ENCODE data around the gene AGAP1. TPM values are rescaled to one million over a fixed set of nuclear protein-coding genes. Genes with fewer than 3 reads are reported as not detected.

The AGAP1 gene
- total RNA-seq, 1 donor from 2014 or later = 39.0 TPM

DNA sequence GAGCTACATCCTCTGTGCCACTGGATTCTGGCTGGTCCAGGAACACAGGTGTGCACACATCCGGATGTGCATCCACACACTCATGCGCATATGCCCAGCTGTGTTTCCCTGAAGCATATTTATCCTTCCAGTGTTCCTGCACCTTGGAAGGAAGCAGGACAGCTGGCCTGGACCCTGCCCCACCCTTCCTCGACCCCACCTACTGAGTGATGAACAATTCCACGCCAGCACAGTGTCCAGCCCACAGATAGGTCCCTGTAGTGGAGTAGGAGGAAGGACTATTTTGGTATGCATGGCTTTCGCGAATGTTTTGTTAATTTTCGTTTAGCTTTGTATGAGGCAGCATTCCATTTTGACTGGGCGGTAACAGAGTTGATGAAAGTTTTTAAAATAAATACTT, 211.5 kb downstream of the AGAP1 start:
- peaks cover 2% of the 10 kb centered on the region for H3K36me3 Mint-ChIP-seq (ENCODE audit: low read depth)
- peaks cover 33% of the 10 kb centered on the region for H3K4me1 Mint-ChIP-seq (ENCODE audit: low read depth)
- no peaks in the 10 kb centered on the region for H3K27me3 Mint-ChIP-seq (ENCODE audit: low read depth)
- TF ChIP-seq, protein P1, sequence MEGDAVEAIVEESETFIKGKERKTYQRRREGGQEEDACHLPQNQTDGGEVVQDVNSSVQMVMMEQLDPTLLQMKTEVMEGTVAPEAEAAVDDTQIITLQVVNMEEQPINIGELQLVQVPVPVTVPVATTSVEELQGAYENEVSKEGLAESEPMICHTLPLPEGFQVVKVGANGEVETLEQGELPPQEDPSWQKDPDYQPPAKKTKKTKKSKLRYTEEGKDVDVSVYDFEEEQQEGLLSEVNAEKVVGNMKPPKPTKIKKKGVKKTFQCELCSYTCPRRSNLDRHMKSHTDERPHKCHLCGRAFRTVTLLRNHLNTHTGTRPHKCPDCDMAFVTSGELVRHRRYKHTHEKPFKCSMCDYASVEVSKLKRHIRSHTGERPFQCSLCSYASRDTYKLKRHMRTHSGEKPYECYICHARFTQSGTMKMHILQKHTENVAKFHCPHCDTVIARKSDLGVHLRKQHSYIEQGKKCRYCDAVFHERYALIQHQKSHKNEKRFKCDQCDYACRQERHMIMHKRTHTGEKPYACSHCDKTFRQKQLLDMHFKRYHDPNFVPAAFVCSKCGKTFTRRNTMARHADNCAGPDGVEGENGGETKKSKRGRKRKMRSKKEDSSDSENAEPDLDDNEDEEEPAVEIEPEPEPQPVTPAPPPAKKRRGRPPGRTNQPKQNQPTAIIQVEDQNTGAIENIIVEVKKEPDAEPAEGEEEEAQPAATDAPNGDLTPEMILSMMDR (IDR thresholded peaks at IDR 0.05) = no peak
- H3K9me3 Mint-ChIP-seq (ENCODE audit: low read depth) = no peaks in the 10 kb centered on the region
- DNase-seq (ENCODE audit: low spot score) = no peak
- no peak overlapping the region for H3K27ac Mint-ChIP-seq (ENCODE audit: unreplicated experiment)
- no peak overlapping the region for H3K4me3 Mint-ChIP-seq (ENCODE audit: unreplicated experiment)

DNA sequence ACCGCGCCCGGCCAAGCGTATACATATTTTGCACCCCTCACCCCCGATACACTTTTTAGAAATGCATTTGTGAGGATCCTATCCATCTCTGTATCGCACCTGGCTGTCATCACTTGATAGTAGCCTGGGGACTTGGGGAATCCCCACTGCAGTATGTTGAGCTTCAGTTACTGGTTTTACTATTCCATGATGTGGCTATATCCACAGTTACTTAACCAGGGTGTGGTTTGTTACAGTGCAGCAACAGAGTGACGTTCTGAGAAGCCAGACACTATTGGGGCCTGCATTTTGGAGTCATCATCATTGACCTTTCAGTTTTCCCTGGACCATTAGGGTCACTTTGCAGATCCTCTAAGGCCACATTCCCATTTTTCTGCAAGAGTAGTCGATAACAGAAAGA, 212.7 kb downstream of the AGAP1 start:
- DNase-seq (ENCODE audit: low spot score) = no peak
- Mint-ChIP-seq H3K9me3 (ENCODE audit: low read depth) (no peaks in the 10 kb centered on the region), H3K4me3 (ENCODE audit: unreplicated experiment) (no peak overlapping the region), H3K4me1 (ENCODE audit: low read depth) (peaks cover 33% of the 10 kb centered on the region), H3K27me3 (ENCODE audit: low read depth) (no peaks in the 10 kb centered on the region), H3K36me3 (ENCODE audit: low read depth) (peaks cover 2% of the 10 kb centered on the region), H3K27ac (ENCODE audit: unreplicated experiment) (no peak overlapping the region)
- TF ChIP-seq, protein P1 (IDR thresholded peaks at IDR 0.05) = no peak

DNA sequence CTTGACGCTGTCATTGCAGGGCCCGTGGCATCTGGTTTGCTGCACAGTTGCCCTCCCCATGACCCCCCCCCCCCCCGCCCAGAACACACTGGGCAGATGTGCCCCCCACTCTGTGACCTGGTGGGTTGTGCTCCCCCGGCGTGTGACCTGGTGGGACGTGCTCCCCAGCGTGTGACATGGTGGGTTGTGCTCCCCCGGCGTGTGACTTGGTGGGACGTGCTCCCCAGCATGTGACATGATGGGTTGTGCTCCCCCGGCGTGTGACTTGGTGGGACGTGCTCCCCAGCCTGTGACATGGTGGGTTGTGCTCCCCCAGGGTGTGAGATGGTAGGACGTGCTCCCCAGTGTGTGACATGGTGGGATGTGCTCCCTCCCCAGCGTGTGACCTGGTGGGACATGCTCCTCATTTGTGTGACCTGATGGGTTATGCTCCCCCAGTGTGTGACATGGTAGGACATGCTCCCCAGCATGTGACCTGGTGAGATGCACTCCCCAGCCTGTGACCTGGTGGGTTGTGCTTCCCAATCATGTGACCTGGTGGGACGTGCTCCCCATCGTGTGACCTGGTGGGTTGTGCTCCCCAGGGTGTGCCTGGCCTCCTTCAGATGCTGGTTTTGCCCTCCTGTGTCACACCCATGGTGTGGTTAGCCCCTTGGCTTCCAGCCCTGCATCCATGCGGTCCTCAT, 213.7 kb downstream of the AGAP1 start:
- H3K36me3 Mint-ChIP-seq (ENCODE audit: low read depth) = peaks cover 2% of the 10 kb centered on the region

DNA sequence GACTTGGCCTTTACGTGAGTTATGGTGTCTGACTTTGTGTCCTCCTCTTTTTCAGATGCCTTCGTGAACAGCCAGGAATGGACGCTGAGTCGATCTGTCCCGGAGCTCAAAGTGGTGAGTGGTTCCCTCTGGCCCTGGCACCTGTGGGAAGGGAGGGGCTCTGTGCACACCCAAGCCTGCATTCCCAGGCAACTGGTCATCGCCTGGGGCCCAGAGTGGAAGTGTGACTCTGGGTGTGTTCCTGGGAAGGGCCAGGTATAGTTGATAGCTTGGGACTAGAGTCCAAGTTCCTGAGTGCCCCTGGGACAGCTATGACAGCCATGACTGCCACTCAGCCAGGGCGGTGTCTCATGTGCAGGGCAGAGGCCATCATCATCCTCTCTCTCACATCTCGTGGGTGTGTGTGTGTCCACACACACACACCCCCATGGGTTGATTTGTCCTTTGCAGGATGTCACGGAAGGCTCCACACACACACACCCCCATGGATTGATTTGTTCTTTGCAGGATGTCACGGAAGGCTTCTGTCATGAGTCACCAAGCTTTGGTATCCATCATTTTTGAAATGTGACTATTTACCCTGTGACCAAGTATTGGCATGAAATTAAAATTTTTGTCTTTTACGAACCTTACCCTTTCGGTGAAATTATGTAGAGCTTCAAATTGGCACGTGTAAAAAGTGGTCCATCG, 215.4 kb downstream of the AGAP1 start:
- peaks cover 4% of the 10 kb centered on the region for H3K36me3 Mint-ChIP-seq (ENCODE audit: low read depth)
- no peak overlapping the region for H3K4me3 Mint-ChIP-seq (ENCODE audit: unreplicated experiment)
- H3K27me3 Mint-ChIP-seq (ENCODE audit: low read depth) = no peaks in the 10 kb centered on the region
- no peak for DNase-seq (ENCODE audit: low spot score)
- H3K4me1 Mint-ChIP-seq (ENCODE audit: low read depth) = peaks cover 18% of the 10 kb centered on the region
- no peaks in the 10 kb centered on the region for H3K9me3 Mint-ChIP-seq (ENCODE audit: low read depth)
- TF ChIP-seq, protein P1 (IDR thresholded peaks at IDR 0.05) = no peak
- H3K27ac Mint-ChIP-seq (ENCODE audit: unreplicated experiment) = peak overlapping the region; percentile 75

More for the DNA sequence above, 213.7 kb downstream of the AGAP1 start:
- no peaks in the 10 kb centered on the region for H3K27me3 Mint-ChIP-seq (ENCODE audit: low read depth)
- TF ChIP-seq, protein P1 (IDR thresholded peaks at IDR 0.05) = no peak
- no peak overlapping the region for H3K4me3 Mint-ChIP-seq (ENCODE audit: unreplicated experiment)
- no peak for DNase-seq (ENCODE audit: low spot score)
- no peaks in the 10 kb centered on the region for H3K9me3 Mint-ChIP-seq (ENCODE audit: low read depth)
- peaks cover 27% of the 10 kb centered on the region for H3K4me1 Mint-ChIP-seq (ENCODE audit: low read depth)
- H3K27ac Mint-ChIP-seq (ENCODE audit: unreplicated experiment) = no peak overlapping the region

DNA sequence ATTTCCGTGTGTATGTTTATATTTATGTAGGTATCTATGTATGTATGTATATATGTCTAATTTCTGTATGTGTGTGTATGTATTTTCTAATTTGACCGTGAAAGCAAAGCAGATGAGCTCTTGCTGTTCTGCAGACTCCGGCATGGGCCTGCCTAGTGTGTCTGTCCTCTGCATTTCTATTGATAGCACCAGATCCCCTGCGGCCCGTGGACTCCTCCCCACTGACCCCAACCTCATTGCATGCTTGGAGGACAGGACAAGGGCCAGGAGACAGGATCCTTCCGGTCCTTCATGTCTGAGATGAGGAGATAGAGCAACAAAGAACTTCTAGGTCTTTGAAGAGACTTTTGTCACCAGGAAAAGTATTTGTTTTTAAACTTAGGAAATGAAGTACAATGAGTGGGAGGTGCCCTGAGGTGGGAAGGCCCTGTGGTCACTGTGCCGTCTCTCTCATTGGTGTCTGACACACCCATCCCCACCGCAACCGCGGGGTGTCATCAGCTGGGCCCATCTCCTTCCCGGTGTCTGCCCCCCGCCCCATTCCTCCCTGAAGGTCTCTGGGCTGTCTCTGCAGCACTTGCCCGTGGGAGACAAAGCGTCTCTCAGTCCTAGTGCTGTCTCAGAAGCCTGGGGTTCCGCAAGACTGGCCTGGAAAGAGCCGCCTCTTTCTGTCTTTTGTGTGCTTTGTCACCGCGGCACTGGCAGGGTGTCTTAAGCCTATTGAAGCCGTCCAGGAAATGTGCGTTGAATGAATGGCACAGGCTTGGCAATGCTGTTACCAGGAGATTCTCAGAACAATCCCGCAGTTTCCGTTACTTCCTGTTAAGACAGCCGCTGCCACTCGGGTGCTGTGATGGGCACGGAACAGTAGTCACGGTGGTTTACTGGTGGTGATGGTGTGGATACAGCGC, 216.4 kb downstream of the AGAP1 start:
- Mint-ChIP-seq H3K4me1 (ENCODE audit: low read depth) (peaks cover 18% of the 10 kb centered on the region), H3K9me3 (ENCODE audit: low read depth) (no peaks in the 10 kb centered on the region), H3K27ac (ENCODE audit: unreplicated experiment) (no peak overlapping the region), H3K4me3 (ENCODE audit: unreplicated experiment) (no peak overlapping the region), H3K27me3 (ENCODE audit: low read depth) (no peaks in the 10 kb centered on the region), H3K36me3 (ENCODE audit: low read depth) (peaks cover 4% of the 10 kb centered on the region)
- TF ChIP-seq, protein P1 (IDR thresholded peaks at IDR 0.05) = no peak
- no peak for DNase-seq (ENCODE audit: low spot score)
